Effector memory CD4-positive, alpha-beta T cell (primary cell): ENCODE results near the gene NSD1.

Experiments used
- DNase-seq, 3 donors: peaks; one replicate each; pipeline ENCODE4 v3.0.0-alpha.2; 2020
- H3K27ac ChIP-seq: 2 replicates; pipeline ENCODE4 v1.7.0; 2013; ENCODE audit warnings: mild to moderate bottlenecking, low read length, moderate library complexity; ENCODE audit not compliant: insufficient read depth, poor library complexity, severe bottlenecking
- H3K27me3 ChIP-seq: replicated peaks from 2 replicates; pipeline ENCODE4 v1.7.0; 2013; ENCODE audit warnings: mild to moderate bottlenecking, low read length; ENCODE audit not compliant: insufficient read depth, control insufficient read depth, poor library complexity, severe bottlenecking
- H3K36me3 ChIP-seq: 2 replicates; pipeline ENCODE4 v1.7.0; 2013; ENCODE audit warnings: mild to moderate bottlenecking, low read length, moderate library complexity; ENCODE audit not compliant: control insufficient read depth, insufficient read depth
- H3K4me1 ChIP-seq: 2 replicates; pipeline ENCODE4 v1.7.0; 2013; ENCODE audit warnings: low read length, mild to moderate bottlenecking; ENCODE audit not compliant: control insufficient read depth, insufficient read depth, poor library complexity, severe bottlenecking
- H3K4me3 ChIP-seq: 2 replicates; pipeline ENCODE4 v1.7.0; 2013; ENCODE audit warnings: low read length, low read depth, mild to moderate bottlenecking; ENCODE audit not compliant: insufficient read depth, poor library complexity, severe bottlenecking
- H3K9me3 ChIP-seq: 2 replicates; pipeline ENCODE4 v1.7.0; 2013; ENCODE audit warnings: mild to moderate bottlenecking, low read length, moderate library complexity; ENCODE audit not compliant: control insufficient read depth

Gene NSD1

DNA sequence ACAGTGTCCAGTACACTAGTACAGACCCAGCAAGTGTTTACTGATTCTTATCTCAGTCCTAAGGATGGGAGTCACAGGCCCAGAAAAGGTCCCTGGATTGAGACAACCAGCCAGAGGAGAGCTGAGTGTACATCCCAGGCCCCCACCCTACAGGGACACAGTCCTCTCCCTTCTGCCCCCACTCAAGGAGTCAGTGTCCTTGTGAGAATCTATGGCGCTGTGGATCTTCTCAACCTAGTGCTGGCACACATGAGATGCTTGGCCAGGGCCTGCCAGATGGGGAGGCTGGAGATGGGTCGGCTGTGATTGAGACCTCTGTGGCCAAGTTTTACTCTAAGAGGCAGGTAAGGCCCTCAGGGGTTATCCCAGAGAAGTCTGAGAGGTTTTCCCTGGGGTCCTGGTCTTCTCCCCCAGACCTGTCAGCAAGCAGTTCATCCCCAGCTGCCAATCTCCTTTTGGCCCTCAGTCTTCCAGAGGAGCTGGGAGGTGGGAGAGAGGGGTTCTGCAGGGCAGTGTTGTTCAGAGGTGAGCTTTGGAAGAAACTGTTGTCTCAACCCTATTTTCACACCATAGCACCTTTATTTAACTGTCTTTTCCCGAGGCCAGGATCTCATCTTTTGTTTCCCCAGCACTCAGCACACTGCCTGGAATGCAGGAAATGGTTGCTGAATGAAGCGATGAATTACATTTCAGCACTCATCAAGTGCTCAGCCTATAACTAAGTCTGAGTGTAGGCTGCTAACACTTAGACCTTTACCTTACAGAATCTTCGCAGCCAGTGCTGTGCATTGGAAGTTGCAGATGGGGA is 3.2 kb upstream of the NSD1 start:
- Histone ChIP-seq H3K27me3 (no peaks in the 10 kb centered on the region), H3K36me3 (peaks cover 5% of the 10 kb centered on the region), H3K4me3 (no peak overlapping the region), H3K9me3 (no peaks in the 10 kb centered on the region), H3K27ac (no peak overlapping the region), H3K4me1 (peaks cover 31% of the 10 kb centered on the region)
- DNase-seq = no peak

DNA sequence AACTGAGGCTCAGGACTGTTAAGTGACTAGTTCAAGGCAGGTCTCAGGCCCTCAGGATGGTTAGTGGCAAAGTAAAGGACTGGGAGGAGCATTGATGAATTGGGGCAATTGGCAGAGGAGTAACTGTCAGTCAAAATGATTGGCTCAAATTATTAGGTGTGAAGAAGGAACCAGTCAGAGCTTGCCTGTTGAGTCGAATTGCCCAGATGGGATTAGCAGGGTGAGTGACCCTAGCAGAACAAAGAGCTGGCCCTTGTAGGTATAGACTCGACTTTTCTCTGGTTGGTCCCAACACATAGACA is 2.6 kb upstream of the NSD1 start:
- H3K4me1 ChIP-seq = peaks cover 36% of the 10 kb centered on the region
- no peak overlapping the region for H3K4me3 ChIP-seq
- H3K27ac ChIP-seq = no peak overlapping the region
- no peaks in the 10 kb centered on the region for H3K9me3 ChIP-seq
- H3K36me3 ChIP-seq = peaks cover 9% of the 10 kb centered on the region
- H3K27me3 ChIP-seq = no peaks in the 10 kb centered on the region
- no peak for DNase-seq

- Histone ChIP-seq H3K36me3 (peaks cover 11% of the 10 kb centered on the region), H3K9me3 (no peaks in the 10 kb centered on the region), H3K4me3 (no peak overlapping the region), H3K4me1 (peaks cover 42% of the 10 kb centered on the region), H3K27ac (no peak overlapping the region), H3K27me3 (no peaks in the 10 kb centered on the region)
- DNase-seq = no peak
Measured at GRCh38 chr5:177131352-177132135, 2.0 kb upstream of the NSD1 start.

GRCh38 chr5:177132136-177133095 is 1.2 kb upstream of the NSD1 start:
- H3K27ac ChIP-seq = peak overlapping the region; percentile 74
- peak; percentile 36 to 46 (median 40) for DNase-seq
- H3K9me3 ChIP-seq = no peaks in the 10 kb centered on the region
- peak overlapping the region; percentile 34 for H3K4me3 ChIP-seq
- peaks cover 16% of the 10 kb centered on the region for H3K36me3 ChIP-seq
- H3K27me3 ChIP-seq = no peaks in the 10 kb centered on the region
- peaks cover 50% of the 10 kb centered on the region for H3K4me1 ChIP-seq

DNA sequence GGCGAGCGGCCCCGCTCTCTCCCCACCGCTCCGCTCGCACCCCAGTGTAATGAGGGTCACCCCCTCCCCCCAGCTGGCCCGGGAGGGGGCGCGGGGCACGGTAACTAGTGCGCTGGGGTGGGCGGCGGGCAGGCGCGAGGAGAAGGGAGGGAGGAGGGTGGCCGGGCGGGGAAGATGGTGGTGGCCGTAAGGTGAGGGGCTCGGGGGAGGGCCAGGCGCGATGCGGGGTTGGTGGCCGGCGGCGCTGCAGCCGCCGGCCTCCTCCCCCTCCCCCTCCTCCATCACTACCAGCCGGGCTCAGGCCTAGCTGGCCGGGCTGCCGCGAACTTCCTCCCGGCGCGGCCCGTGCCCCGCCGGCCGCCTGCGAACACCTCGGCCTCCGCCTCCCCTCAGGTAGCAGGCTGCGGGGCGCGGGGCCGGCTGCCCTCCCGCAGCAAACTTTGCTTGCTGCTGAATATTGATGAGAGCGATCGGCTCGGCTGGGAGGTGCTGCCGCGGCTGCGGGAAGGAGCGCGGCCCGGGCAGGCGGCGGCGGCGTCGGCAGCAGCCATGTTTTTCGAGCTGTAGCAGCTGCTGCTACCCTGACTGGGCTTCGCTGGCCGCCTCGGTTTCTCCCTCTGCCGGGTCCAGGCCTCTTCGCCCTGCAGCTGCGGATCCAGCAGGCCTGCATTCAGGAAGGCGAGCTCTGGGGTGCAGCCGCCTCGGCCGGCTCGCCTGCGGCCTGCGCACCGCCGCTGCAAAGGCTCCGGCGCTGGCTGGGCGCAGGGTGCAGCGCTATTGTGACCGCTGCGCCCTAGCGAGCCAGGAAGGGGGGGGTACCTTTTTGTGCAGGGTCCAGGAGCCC is 502 bp downstream of the NSD1 start:
- Histone ChIP-seq H3K36me3 (peaks cover 16% of the 10 kb centered on the region), H3K27ac (peak overlapping the region; percentile 79), H3K4me1 (peaks cover 44% of the 10 kb centered on the region), H3K9me3 (no peaks in the 10 kb centered on the region), H3K27me3 (no peaks in the 10 kb centered on the region), H3K4me3 (peak overlapping the region; percentile 67)
- peak in 2 of 3 donors; percentile 20 to 27 for DNase-seq

- peak overlapping the region; percentile 67 for H3K4me3 ChIP-seq
- peak overlapping the region; percentile 79 for H3K27ac ChIP-seq
- H3K4me1 ChIP-seq = peaks cover 44% of the 10 kb centered on the region
- H3K9me3 ChIP-seq = no peaks in the 10 kb centered on the region
- no peaks in the 10 kb centered on the region for H3K27me3 ChIP-seq
- H3K36me3 ChIP-seq = peaks cover 16% of the 10 kb centered on the region
- DNase-seq = no peak
Measured at GRCh38 chr5:177134697-177135225, 1.2 kb downstream of the NSD1 start.

- no peak for DNase-seq
- Histone ChIP-seq H3K4me1 (peaks cover 34% of the 10 kb centered on the region), H3K36me3 (peaks cover 18% of the 10 kb centered on the region), H3K27me3 (no peaks in the 10 kb centered on the region), H3K9me3 (no peaks in the 10 kb centered on the region), H3K27ac (no peak overlapping the region), H3K4me3 (no peak overlapping the region)
Measured at GRCh38 chr5:177140312-177140711, 6.7 kb downstream of the NSD1 start.

DNA sequence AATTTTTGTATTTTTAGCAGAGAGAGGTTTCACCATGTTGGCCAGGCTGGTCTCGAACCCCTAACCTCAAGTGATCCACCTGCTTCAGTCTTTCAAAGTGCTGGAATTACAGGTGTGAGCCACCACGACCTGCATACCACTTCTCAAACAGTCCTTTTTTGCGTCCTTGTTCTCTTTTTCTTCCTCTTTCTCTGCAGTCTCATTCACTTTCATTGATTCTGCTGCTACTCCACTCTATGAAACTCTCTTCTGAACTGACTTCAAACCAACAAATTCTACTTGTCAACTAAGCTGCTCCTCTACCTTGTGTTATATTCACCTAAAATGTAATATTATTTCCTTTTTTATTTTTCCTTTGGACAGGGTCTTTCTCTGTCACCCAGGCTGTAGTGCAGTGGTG is 7.9 kb downstream of the NSD1 start:
- peaks cover 22% of the 10 kb centered on the region for H3K4me1 ChIP-seq
- H3K9me3 ChIP-seq = no peaks in the 10 kb centered on the region
- no peaks in the 10 kb centered on the region for H3K27me3 ChIP-seq
- no peak overlapping the region for H3K4me3 ChIP-seq
- H3K27ac ChIP-seq = no peak overlapping the region
- DNase-seq = no peak
- peaks cover 12% of the 10 kb centered on the region for H3K36me3 ChIP-seq

DNA sequence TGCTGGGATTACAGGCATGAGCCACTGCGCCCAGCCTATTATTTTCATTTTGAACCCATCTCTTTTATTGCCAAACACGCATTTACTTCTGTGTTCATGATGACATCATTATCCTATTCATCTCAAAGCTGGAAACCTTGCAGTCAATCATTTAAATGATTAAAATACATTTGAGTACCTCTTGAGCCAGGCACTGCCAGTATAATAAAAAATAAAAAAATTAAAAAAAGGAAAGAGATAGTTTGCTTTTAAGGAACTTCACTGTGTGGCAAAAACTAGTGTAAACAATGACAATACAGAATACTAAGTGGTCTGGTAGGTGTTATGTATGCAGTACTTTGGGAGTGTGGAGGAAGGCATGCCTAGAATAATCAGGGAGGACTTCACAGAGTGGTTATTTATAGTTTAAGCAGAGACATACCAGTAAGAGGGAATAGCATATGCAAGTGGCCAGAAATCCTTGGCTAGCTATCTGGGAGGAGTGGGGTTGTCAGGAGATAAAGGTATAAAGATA is 8.6 kb downstream of the NSD1 start:
- H3K9me3 ChIP-seq = no peaks in the 10 kb centered on the region
- peaks cover 11% of the 10 kb centered on the region for H3K36me3 ChIP-seq
- no peak overlapping the region for H3K4me3 ChIP-seq
- no peak overlapping the region for H3K27ac ChIP-seq
- H3K27me3 ChIP-seq = no peaks in the 10 kb centered on the region
- H3K4me1 ChIP-seq = peaks cover 16% of the 10 kb centered on the region
- DNase-seq = no peak
